GM20000 (cell line): Measurements from ENCODE around the gene TMEM86B.

Experiments
- DNase-seq: peaks from one replicate; pipeline ENCODE4 v3.0.0; 2012; ENCODE audit warnings: low spot score
- TF ChIP-seq, protein P1 (sequence below): IDR thresholded peaks from 2 replicates; pipeline ENCODE4 v1.5.1; 2012; ENCODE audit warnings: mild to moderate bottlenecking, control low read depth; ENCODE audit errors: extremely low read depth, missing control alignments

TMEM86B gene

DNA sequence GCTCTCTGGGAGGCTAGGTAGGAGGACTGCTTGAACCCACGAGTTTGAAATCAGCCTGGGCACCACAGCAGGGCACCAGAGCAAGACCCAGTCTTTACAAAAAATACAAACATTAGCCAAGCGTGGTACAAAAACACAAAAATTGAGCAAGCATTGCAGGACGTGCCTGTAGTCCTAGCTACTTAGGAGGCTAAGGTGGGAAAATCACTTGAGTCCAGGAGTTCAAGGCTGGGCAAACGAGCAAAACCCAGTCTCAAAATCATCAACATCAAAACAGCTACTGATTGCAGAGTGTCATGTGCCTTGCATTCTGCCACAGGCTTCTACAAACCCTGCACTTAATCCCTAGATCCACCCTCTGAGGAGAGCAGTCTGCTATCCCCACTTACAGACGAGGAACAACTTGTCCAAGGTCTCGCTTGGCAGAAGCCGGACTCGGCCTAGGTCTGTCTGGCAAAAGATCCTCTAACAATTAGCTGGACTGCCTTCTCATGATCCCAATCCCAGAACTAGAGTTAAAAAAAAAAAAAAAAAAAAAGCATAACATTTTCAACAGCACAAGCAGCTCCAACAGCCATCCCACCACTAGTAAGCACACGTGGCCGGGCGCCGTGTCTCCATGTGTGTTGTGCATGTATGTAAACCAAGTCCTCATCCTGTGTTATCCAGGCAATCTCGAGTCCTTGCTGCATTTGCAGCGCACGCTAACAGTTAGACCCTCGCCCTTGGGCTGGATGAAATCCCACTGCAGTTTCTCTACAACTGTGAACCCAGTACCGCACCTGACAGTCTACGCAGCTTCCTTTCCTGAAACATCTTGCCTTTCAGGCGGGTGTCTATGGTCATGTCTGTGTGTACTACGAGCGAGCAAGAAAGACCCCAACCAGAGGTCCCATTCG, 28.2 kb upstream of the TMEM86B start:
- no peak for DNase-seq
- TF ChIP-seq, protein P1, sequence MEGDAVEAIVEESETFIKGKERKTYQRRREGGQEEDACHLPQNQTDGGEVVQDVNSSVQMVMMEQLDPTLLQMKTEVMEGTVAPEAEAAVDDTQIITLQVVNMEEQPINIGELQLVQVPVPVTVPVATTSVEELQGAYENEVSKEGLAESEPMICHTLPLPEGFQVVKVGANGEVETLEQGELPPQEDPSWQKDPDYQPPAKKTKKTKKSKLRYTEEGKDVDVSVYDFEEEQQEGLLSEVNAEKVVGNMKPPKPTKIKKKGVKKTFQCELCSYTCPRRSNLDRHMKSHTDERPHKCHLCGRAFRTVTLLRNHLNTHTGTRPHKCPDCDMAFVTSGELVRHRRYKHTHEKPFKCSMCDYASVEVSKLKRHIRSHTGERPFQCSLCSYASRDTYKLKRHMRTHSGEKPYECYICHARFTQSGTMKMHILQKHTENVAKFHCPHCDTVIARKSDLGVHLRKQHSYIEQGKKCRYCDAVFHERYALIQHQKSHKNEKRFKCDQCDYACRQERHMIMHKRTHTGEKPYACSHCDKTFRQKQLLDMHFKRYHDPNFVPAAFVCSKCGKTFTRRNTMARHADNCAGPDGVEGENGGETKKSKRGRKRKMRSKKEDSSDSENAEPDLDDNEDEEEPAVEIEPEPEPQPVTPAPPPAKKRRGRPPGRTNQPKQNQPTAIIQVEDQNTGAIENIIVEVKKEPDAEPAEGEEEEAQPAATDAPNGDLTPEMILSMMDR, result no peak

DNA sequence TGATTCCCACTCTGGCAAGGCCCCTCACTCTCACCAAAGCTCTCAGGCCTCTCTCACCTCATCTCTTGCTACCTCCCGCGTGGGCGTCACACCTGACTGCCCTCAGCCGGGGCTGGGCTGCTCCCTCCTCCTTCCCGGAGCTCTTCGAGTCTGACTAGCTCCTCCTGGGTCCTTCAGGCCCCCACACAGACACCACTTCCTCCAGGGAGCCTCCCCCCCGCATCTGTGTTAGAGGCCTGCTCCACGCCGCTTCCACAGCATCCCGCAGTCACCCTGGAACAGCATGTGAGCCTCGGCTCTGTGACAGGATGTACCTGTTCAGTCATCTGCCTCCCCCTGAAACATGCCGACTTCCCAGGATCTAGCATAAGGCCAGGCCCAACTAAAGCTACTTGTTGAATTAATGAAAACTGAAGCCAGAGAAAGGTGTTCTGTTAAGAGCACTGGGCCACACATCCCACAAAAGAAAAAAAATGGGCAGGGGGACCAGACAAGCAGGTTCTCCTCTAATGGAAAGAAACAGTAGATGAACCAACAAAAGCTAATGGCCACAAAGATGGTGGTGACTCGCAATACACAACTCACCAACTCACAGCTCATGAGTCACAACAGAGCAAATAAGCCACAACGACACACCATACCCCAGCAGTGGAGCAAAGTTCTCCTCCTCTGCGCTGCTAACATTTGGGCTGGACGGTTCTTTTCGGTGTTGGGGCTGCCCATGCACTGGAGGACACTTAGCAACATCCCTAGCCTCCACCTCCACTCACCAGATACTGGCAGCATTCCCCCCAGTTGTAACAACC, 27.3 kb upstream of the TMEM86B start:
- TF ChIP-seq, protein P1, result no peak
- no peak for DNase-seq

DNA sequence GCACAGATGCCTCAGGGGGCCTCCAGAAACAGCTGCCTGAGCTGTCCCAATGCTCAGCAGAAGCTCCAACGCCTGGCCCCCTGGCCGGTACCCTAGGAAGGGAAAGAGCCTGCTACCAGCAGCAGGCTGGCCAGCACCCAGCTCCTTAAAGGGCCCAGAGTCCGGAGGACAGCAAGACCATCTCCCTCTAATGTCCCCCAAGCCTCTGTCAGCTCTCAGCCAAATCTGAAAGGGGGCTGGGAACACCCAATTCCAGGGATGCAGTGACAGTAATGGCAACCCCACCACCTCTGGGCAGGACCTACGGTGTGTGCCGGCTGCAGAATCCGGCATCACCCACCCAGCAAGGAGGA, 26.0 kb upstream of the TMEM86B start:
- no peak for DNase-seq
- TF ChIP-seq, protein P1, result no peak

GRCh38 chr19:55253842-55254624, 25.5 kb upstream of the TMEM86B start:
- DNase-seq, result peak; percentile 84
- TF ChIP-seq, protein P1, result no peak

DNA sequence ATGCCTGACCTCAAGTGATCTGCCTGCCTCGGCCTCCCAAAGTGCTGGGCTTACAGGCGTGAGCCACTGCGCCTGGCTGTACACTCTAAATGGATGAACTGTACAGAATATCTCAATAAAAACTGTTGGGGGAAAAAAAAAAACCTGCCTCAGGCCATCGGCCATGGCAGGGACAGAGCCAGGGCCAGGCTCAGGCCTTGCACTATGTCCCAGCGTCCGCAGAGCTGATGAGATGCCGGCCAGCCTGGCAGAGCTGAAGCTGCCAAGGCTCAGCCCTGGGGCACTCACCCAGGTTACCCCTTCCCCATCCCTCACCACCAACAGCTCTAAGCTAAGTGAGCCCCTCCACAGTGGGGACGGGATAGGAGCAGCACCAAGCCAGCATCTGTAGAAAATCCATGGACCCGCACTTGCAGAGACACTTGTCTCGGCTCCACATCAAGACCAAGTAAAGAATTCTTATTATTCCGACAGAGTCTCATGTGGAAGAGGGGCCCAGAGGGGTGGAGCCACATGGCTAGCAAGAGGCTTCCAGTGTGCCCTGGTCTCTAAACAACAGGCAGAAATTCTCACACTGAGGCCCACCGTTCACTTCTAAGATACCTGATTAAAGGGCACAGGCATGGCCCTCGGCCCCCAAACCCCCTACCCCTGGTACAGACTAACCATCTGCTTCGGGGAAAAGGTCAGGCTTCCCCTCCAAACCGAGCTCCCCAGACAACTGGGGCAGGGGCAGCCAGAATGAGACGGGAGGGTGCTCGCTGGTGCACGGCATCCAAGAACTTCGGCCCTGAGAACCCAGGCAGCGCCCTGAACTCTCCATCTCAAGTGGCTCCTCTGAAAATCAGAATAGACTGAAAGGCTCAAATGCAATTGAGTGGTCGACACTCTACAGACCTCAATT, 24.4 kb upstream of the TMEM86B start:
- no peak for DNase-seq
- TF ChIP-seq, protein P1, result no peak

DNA sequence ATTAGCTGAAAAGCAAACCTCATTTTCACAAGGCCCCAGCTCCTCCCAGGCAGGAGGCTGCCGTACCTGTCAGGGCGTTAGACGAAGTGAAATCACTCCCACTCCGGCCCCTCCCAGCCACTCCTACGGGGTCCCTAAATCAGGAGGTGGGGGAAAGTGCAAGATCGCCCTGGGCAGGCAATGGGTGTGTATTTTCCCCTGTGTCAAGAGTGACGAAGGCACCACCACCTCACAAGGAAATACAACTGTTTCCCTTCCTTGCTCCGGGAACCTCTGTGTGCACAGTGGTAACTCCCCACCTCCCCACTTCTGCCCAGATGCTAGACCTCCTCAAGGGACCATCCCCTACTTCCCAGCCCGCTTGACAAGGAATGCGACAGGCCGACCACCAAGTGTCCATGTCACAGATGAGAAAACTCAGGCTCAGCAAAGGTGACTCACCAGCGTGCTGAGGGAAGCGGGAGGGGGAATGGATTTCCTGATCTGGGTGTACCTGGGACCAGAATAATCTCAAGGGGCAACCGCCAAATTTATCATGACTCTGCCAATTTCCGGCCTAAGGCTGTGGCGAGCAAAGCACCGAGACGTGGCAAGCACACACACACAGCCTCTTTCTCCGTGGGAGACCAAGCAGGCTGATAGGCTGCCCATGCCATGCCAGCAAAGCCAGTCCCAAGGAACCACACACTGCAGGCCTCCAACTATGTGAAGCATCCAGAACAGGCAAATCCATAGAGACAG, 22.9 kb upstream of the TMEM86B start:
- DNase-seq, result peak; percentile 42
- TF ChIP-seq, protein P1, result no peak
